SU-DHL-6 (cell line): ENCODE data around the gene PFKFB2.
A peak's percentile ranks its signal among the peaks of the same experiment; 100 is the strongest.

Source experiments
- H2AFZ ChIP-seq: fragments of 200-600 bp; sonication (generic); 2 replicates; pipeline ENCODE4 v1.6.1; 2014; ENCODE audit warnings: low read depth, mild to moderate bottlenecking, moderate library complexity, mixed read lengths, antibody characterized with exemption, low read length; ENCODE audit not compliant: severe bottlenecking
- H3F3A ChIP-seq: fragments of 200-600 bp; shearing (Covaris generic); 2 replicates; pipeline ENCODE4 v1.6.0; 2016; ENCODE audit warnings: antibody characterized with exemption, mild to moderate bottlenecking; ENCODE audit not compliant: insufficient read depth
- H3K27ac ChIP-seq: fragments of 200-600 bp; sonication (generic); 2 replicates; pipeline ENCODE4 v1.5.1; 2016; ENCODE audit warnings: low read depth, mild to moderate bottlenecking, low read length, moderate library complexity, mixed read lengths
- H3K27me3 ChIP-seq: fragments of 200-600 bp; sonication (generic), shearing (Covaris generic); 2 replicates; pipeline ENCODE4 v1.6.0; 2014; ENCODE audit warnings: mild to moderate bottlenecking, low read length
- H3K36me3 ChIP-seq: fragments of 200-600 bp; sonication (generic); 2 replicates; pipeline ENCODE4 v1.6.1; 2014; ENCODE audit warnings: mild to moderate bottlenecking, low read length, mixed read lengths
- H3K4me2 ChIP-seq: fragments of 300-600, 200-600 bp; shearing (Covaris generic), sonication (generic); 2 replicates; pipeline ENCODE4 v1.6.0; 2014; ENCODE audit warnings: low read length, low read depth, mild to moderate bottlenecking; ENCODE audit not compliant: poor library complexity, severe bottlenecking
- H3K4me3 ChIP-seq: fragments of 200-600 bp; sonication (generic); 2 replicates; pipeline ENCODE4 v1.5.1; 2014; ENCODE audit warnings: antibody characterized with exemption, low read length, mild to moderate bottlenecking, mixed read lengths; ENCODE audit not compliant: insufficient read depth, poor library complexity, severe bottlenecking
- H3K79me2 ChIP-seq: fragments of 200-600 bp; sonication (generic); 2 replicates; pipeline ENCODE4 v1.6.1; 2014; ENCODE audit warnings: mild to moderate bottlenecking, low read length, moderate library complexity; ENCODE audit not compliant: insufficient read depth
- H3K9ac ChIP-seq: fragments of 200-600 bp; sonication (generic); 2 replicates; pipeline ENCODE4 v1.7.0; 2014; ENCODE audit warnings: mild to moderate bottlenecking, low read length
- H3K9me2 ChIP-seq: fragments of 200-600 bp; sonication (generic); replicated peaks from 2 replicates; pipeline ENCODE4 v1.6.1; 2014; ENCODE audit warnings: low read length; ENCODE audit not compliant: insufficient read depth
- H3K9me3 ChIP-seq: fragments of 200-600 bp; sonication (generic); 2 replicates; pipeline ENCODE4 v1.6.1; 2014; ENCODE audit warnings: low read length, mixed read lengths; ENCODE audit not compliant: insufficient read depth
- H4K20me1 ChIP-seq: fragments of 200-600 bp; sonication (generic); 2 replicates; pipeline ENCODE4 v1.6.1; 2014; ENCODE audit warnings: low read depth, mild to moderate bottlenecking, antibody characterized with exemption, low read length, moderate library complexity, mixed read lengths
- EZH2phosphoT487 ChIP-seq: fragments of 200-600 bp; sonication (generic), shearing (Covaris generic); conservative IDR thresholded peaks from 2 replicates; pipeline ENCODE4 v1.6.1; 2018; ENCODE audit warnings: mild to moderate bottlenecking, antibody characterized with exemption, low read length, moderate library complexity, mixed read lengths
- TF ChIP-seq, protein P1 (sequence below): fragments of 200-600 bp; sonication (generic); IDR thresholded peaks from one replicate; pipeline ENCODE4 v1.5.1; 2017; ENCODE audit warnings: antibody characterized with exemption, mild to moderate bottlenecking, low read length, moderate library complexity; ENCODE audit not compliant: insufficient read depth, poor library complexity, severe bottlenecking

PFKFB2 gene

DNA sequence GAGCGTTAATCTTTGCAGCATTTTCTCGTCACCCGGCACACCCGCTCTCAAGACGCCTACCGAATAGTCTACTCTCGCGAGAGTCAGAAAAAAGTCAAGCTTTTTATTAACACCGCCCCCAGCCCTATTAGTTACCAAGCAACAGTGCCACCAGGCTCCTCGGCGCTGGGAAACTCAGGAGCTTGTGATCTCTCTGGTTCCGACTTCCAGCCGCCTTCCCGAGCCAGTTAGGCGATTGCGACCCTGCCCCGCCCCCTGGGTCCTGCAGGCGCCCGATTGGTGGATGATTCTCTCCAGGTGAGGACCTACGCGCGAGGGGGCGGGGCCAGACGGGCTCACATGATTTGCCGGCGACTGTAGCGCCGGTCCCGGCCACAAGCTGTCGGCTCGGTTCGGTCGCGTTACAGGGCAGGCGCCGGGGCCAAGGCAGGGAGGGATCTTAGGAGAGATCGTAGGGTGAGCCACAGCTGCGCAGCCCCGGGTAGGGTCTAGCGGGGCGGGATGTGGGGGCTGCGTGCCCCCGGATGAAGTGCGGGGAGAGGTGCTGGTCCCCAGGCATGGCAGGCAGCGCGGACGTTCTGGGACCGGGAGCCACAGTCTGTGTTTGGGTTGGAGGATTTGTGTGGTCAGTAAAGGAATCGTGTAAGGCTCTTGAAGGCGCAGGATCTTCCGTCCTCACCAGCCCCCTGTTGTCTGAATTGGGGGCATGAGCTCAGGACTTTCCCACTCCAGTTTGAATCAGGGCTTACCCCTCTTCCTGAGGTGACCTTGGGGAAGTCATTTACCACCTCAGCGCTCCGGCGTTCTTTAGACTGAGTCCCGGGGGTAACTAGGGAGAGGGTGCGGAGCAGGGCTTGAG is at the start of gene PFKFB2:
TSS of gene PFKFB2 (plus strand) at position 365 of the 859 bp plus-strand sequence. CDS start 1,443 bp downstream, outside the sequence.
- no peaks in the 10 kb centered on the region for H3K9me3 ChIP-seq
- TF ChIP-seq, protein P1, sequence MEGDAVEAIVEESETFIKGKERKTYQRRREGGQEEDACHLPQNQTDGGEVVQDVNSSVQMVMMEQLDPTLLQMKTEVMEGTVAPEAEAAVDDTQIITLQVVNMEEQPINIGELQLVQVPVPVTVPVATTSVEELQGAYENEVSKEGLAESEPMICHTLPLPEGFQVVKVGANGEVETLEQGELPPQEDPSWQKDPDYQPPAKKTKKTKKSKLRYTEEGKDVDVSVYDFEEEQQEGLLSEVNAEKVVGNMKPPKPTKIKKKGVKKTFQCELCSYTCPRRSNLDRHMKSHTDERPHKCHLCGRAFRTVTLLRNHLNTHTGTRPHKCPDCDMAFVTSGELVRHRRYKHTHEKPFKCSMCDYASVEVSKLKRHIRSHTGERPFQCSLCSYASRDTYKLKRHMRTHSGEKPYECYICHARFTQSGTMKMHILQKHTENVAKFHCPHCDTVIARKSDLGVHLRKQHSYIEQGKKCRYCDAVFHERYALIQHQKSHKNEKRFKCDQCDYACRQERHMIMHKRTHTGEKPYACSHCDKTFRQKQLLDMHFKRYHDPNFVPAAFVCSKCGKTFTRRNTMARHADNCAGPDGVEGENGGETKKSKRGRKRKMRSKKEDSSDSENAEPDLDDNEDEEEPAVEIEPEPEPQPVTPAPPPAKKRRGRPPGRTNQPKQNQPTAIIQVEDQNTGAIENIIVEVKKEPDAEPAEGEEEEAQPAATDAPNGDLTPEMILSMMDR: no peak
- TF ChIP-seq EZH2phosphoT487: no peak
- no peaks in the 10 kb centered on the region for H3K79me2 ChIP-seq
- no peaks in the 10 kb centered on the region for H3K36me3 ChIP-seq
- H3K27ac ChIP-seq: no peak within 1 kb of the TSS
- H4K20me1 ChIP-seq: no peaks in the 10 kb centered on the region
- peak within 1 kb of the TSS; percentile 55 for H3K4me3 ChIP-seq
- H3K9ac ChIP-seq: peak within 1 kb of the TSS; percentile 36
- no peaks in the 10 kb centered on the region for H3K27me3 ChIP-seq
- peak within 1 kb of the TSS; percentile 84 for H2AFZ ChIP-seq
- peak within 1 kb of the TSS; percentile 57 for H3K4me2 ChIP-seq
- 0 out of 2 replicates have a peak, but pooled peaks cover 3% of the 10 kb centered on the region for H3F3A ChIP-seq
- H3K9me2 ChIP-seq: no peaks in the 10 kb centered on the region

DNA sequence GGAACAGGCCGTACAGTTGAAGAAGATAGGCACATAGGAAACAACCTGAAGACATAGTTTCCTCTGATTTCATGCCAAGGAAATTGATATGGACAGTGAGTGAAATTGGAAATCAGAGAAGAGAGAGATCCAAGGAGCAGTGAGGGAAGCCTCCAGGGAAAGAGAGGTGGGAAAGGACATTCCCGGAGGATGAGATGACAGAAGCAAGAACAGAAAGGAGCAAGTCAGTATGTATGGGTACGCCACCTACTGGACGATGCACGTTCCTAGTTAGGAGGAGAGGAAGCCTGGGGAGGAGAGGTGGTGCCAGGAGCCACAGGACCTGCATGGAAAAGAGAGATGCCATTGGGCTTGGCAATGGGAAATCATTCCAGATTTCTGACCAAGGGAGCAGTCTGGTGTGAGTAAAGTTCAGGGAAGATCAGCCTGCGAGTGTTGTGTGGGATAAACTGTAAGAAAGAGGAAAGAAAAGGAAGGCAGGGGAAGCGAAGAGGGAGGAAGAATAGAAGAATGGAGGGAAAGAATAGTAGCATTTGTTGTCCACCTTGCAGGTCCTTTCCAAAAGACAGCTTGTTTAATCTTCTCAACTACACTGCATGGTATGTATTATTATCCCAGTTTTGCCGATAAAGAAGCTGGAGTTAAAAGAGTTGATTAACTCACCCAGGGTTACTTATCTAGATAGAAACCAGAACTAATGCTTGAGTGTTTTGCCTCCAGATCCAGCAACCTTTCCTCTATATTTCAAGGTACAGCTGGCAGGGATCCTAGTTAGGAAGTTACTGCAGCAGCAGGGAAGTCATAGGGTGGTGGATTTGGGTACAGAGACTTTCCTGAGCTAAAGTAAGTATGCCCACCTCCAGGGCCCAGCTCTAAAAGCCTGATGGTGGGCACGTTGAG is 47.9 kb upstream of the PFKFB2 start:
- no peaks in the 10 kb centered on the region for H4K20me1 ChIP-seq
- no peak overlapping the region for H2AFZ ChIP-seq
- H3K79me2 ChIP-seq: no peaks in the 10 kb centered on the region
- no peaks in the 10 kb centered on the region for H3K36me3 ChIP-seq
- H3K9ac ChIP-seq: no peak overlapping the region
- TF ChIP-seq EZH2phosphoT487: no peak
- TF ChIP-seq, protein P1: peak; percentile 76
- no peak overlapping the region for H3K4me3 ChIP-seq
- H3F3A ChIP-seq: no peaks in the 10 kb centered on the region
- no peaks in the 10 kb centered on the region for H3K9me2 ChIP-seq
- H3K9me3 ChIP-seq: no peaks in the 10 kb centered on the region
- no peak overlapping the region for H3K27ac ChIP-seq
- H3K27me3 ChIP-seq: no peaks in the 10 kb centered on the region
- H3K4me2 ChIP-seq: no peak overlapping the region

DNA sequence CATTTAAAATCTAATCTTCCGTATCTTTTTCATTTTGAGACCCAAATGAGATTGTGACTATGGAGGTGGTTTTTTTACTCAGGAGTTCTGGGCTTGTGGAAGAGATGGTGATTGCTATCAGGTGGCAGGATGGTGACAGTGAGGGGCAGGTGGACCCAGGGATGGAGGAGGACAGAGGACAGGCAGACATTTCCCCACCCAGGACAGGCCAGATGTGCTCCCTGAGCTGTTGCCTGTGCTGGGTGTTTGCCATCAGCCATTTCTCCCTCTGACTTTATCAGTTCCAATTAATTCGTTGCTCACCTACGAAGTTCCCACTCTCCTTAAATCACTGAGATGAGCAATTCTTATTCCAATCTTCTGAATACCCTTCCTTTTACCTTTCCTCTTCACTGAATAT is 47.0 kb upstream of the PFKFB2 start:
- H3F3A ChIP-seq: no peaks in the 10 kb centered on the region

More for the DNA sequence above, 47.0 kb upstream of the PFKFB2 start:
- no peaks in the 10 kb centered on the region for H3K27me3 ChIP-seq
- no peak overlapping the region for H3K27ac ChIP-seq
- H4K20me1 ChIP-seq: no peaks in the 10 kb centered on the region
- H3K9me2 ChIP-seq: no peaks in the 10 kb centered on the region
- H3K36me3 ChIP-seq: no peaks in the 10 kb centered on the region
- H3K4me3 ChIP-seq: no peak overlapping the region
- no peak overlapping the region for H2AFZ ChIP-seq
- no peak overlapping the region for H3K4me2 ChIP-seq
- H3K9ac ChIP-seq: no peak overlapping the region
- TF ChIP-seq, protein P1: no peak
- TF ChIP-seq EZH2phosphoT487: no peak
- H3K79me2 ChIP-seq: no peaks in the 10 kb centered on the region
- H3K9me3 ChIP-seq: no peaks in the 10 kb centered on the region
